ENCODE results near the gene HOXD8.

HOXD8 gene

DNA sequence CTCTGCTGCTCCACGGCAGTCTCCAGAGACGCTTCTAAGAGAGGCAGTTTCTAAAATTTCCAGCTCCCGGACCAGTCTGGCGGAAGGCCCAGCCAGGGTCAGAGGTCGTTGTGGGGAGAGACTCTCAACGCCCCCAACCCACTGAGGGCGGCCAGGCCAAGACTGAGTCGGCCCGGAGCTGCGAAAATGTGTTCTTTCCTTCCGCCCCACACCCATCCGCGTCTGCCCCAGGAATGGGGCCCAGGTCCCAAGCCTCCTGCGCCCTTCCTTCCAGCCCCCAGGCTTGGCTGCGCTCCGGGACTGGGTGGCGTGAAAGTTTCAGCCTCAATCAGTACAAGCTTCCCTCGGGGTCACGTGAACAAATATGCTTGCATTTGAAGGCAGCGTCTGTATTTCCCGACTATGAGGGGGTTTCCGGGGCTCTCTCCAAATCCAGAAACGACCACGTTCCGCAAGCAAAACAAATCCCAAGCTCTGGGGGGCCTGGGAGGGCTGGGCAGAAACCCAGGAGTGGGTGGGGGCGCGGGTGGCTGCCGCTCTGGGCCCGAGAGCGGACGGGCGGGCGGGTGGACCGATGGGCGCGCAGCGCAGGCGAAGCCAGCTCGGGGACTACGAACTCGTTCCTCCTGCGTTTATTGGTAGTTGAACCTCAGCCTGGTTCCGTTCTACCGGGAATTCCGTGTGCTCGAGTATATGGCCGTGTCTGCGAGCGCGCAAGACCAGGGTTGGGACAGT lies 30.9 kb downstream of the HOXD8 start:
- no peak for DNase-seq (ENCODE audit: low spot score)

DNA sequence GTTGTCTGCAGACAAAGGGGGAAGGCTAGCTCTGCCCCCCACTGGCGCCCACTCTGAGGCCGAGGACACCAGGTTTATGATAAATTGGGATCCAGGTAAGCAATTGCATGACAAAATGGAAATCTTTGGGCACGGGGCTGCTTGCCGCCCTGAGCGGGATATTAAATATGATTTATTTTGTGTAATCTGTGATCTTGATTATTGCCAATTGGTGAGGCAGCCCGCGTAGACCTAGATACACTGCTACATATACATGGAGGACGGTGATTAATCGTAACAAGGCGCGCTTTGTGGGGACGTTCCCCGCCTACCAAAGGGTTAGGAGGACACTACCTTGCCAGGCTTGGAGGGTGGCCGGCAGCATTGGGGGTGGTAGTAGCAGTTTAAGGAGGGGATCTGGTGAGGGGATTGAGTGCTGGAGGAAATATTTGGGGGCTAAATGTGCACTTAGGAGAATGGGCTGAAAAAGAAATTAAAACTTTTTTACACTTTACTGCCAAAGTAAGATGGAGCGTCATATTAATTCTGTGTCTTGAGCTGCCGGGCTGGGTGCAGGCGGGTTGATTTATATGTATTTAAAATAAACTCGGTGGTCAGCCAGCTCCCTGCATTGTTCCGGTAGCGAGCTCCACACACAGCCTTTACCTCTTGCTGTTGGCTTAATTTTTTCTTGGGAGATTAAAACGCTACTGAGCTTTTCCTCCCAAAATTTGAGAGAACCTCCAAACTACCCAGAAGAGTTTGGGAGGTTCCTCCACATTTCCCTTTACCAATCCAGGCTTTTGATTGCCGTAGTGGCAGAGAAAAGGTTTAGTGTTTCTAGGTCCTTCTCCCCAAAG lies 31.7 kb downstream of the HOXD8 start:
- DNase-seq (ENCODE audit: low spot score), result no peak

DNA sequence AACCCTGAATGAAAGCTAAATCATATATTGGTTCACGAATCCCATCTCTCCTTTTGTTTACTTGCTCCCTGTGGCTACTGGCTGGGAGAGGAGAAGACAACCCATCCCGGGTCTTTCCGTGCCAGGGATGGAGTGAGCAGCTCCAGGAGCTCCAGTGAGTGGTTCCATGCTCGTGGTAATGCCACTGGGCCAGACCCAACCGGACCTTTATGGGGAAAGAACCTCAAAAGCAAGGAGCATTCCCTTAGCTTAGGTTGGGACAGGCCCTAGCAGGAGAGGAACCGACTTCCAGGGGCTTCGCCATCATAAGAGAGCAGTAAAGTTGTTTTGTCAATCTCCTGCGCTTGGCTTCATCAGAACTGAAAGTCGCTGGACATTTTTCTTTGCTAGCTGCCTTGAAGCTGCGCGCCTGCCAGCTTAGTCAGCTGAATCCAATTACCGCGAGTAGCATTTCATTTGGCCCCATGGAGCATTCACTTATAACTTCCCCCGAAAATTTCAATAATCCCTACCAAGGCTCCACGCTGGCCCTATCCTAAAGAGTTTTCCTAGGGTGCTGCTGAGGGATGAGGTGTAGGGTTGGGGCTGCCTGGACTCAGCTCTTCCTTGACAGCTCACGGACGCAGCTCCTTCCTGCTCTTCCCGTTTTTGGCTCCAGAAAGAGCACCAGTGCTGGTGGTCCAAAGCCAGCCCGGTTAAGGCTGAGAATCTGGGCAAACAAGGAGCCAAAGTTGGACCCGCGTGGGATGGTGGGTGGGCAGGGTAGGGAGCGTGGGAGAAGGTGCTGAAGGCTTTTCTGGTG lies 32.5 kb downstream of the HOXD8 start:
- DNase-seq (ENCODE audit: low spot score), result no peak

DNA sequence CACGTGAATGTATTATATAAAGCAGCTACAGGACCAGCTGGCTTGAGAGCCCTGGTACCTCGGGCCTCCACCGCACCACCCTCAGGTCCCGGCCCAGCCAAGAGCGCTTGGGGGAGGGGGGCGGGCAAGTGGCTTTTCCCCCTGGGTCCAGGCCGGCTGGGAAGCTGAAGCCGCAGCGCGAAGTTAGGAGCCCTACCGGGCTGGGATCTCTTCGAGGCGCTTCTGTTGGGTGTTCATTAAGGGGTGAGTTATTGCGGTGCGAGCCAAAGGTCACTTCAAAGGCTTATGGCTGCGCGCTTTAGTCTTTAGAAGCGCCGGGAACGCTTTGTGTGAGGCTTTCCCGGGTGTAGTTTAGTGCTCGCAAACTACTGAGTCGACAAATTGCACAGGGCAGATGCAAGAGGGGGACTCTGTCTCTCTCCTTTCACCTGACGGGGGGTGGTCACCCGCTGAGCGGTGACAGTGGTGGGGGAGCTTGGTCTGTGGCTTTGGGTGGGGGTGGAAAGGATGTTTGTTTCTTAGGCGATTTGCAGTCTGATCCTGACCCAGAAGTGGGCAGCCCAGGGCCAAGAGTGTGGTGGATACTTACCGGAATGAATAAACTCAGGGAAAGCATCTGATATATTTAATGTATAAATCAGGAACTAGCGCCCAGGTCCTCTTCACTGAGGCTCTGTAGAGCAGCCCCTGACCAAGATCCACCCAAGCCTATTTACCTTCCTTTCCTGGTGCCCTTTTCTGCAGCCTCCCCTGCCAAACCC lies 33.6 kb downstream of the HOXD8 start:
- no peak for DNase-seq (ENCODE audit: low spot score)

DNA sequence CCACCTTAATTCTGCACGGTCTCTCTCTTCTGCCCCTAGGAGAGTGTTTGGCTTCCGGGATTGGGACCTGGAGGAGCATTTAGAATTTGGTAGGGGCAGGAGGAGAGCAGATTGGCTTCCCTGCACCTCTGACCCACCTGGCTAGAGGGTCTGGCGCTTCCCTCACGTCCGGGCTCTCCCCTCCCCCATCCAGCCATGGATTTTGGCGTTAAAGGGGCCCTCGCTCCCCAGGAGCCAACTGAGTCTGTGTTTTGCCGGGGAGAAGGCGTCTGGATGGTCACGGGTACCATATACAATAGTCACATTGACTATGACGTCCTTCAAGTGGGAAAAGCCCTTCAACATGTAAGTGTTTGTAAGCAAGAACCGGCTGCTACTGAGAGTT lies 34.2 kb downstream of the HOXD8 start:
- no peak for DNase-seq (ENCODE audit: low spot score)

DNA sequence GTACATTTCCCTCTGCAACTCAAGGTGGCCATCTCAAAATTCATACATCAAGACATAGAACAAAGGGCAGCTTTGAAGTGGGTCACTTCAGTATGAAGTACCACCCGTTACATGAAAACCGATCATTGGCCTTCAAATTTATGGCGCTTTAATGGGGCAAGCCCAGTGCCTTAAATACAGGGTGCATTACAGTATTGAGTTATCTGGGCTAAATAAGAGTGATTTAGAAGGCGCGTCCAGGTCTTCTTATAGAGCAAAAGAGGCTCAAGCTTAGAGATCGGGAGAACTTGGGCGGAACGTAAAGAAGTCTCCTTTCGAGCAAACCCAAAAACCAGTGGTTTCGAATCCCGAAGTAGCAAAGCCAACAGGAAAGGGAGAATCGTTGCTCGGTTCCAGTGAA lies 34.7 kb downstream of the HOXD8 start:
- DNase-seq (ENCODE audit: low spot score), result no peak

DNA sequence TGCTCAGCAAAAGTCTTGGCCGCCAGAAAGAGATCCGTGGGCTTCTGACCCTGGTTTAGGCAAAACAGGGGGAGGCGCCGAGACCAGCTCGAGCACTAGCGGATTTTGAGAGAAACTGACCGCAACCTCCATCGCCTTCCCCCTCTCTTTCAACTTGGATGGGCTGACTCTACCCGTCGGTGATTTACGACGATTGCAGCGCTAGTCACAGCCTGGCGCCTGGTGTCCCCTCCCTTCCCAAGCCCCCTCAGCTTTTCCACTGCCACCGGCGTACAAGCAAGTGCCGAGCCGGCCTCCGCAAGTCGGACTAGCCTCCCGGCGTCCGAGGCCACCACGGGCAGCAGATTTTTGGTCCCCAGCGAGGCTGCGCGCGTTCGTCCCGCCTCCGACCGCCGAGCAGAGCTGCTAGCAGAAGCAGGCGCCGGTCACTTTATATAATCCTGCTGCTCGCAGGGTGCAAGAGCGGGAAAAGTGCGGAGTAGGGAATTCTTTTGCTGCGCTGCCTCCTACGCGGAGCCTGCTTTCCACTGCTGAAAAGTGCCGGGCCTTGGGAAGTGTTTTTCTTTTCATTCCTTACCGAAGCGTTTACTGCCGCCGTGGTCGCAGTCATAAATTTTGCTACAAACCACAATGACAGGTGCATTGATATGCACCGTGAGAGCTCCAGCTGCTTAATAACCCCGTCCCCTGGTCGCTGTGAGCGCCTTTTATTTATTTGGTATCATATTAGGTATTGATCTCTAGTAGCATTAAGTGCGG lies 35.3 kb downstream of the HOXD8 start:
- no peak for DNase-seq (ENCODE audit: low spot score)

DNA sequence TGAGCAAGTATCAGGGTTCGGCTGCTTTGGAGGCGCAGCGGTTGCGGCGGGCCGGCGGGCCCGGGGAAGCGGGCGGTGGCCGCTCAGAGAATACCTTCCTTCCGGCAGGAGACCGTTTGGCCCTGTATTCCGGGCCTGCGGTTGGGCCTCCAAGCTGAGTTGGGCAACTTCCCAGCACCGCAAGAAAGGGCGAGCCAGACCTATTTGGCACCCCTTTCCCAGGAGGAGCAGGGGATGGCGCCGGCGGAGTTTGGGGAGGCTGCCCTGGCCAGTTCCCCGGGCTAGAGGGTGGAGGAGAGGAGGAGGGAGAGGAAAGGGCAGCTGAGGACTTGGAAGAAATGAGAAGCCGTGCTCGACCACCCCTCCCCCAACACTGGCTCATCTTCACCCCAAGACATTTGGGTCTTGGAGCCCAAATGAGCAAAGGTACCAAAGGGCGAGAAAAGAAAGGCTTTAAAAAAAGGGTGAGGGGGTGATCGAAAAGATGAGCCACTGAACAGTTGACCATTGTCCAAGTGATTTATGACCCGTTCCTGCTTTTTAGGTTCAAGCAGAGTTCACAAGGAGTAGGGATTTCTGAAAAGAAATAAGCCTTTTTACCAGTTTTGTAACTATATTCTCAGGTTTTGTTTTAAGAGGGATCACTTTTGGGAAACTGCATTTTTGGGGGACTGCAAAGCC lies 36.0 kb downstream of the HOXD8 start:
- DNase-seq (ENCODE audit: low spot score), result no peak

DNA sequence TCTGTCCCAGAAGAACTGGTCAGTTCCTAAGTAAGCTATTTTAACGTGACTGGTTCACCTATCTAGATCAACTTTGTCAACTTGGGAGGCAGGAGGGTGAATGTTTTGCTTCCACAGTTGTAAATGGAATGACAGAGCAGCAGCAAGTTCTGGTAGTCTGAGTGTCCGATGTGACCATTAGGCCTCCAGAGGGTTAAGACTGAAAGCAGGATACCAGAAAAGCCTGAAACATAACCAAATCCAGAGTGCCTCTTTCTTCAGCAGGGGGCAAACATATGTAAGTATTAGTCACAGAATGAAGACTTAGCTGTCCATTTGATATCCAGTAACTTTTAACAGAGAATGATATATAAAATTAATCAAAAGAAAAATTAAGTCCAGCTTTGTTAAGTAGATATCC lies 36.8 kb downstream of the HOXD8 start:
- no peak for DNase-seq (ENCODE audit: low spot score)

DNA sequence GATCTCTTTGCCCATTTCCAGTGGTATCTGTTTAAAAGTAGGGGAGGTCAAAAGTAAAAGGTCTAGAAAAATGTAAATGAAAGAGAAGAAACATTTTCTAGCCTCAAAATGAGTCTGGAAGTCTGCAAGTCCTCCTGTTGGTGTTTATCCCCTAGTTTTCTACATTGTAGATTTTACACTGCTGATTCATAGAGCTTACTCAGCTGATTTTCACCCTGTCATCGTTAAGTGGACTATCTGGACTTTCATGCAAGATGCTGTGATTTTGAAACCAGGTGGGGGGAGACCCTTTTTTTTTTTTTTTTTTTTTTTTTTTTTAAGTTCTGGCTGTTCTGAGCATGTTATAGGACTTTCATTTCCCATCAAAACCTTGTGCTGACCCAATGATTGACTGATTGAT lies 37.9 kb downstream of the HOXD8 start:
- DNase-seq (ENCODE audit: low spot score), result no peak

DNA sequence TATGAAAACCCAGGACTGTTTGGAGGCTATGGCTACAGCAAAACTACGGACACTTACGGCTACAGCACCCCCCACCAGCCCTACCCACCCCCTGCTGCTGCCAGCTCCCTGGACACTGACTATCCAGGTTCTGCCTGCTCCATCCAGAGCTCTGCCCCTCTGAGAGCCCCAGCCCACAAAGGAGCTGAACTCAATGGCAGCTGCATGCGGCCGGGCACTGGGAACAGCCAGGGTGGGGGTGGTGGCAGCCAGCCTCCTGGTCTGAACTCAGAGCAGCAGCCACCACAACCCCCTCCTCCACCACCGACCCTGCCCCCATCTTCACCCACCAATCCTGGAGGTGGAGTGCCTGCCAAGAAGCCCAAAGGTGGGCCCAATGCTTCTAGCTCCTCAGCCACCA lies 39.7 kb downstream of the HOXD8 start:
- no peak for DNase-seq (ENCODE audit: low spot score)

DNA sequence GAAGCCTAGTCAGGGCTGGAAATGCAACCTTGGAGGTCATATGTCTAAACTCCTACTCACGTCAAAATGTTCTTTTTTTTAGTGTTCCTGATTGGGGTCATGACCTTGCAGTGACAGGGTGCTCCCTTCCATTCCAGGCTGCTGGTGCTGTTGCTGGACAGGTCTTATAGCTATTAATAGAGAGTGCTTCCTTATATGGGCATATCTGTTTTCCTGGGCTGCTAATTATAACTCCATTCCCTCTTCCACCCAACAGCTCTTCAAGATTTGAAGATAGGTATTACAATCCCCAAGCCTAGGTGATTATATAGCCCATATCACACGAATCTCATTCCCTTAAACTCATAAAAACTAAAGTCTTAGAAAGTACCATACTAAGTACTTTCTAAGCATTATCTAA lies 40.2 kb downstream of the HOXD8 start:
- no peak for DNase-seq (ENCODE audit: low spot score)

DNA sequence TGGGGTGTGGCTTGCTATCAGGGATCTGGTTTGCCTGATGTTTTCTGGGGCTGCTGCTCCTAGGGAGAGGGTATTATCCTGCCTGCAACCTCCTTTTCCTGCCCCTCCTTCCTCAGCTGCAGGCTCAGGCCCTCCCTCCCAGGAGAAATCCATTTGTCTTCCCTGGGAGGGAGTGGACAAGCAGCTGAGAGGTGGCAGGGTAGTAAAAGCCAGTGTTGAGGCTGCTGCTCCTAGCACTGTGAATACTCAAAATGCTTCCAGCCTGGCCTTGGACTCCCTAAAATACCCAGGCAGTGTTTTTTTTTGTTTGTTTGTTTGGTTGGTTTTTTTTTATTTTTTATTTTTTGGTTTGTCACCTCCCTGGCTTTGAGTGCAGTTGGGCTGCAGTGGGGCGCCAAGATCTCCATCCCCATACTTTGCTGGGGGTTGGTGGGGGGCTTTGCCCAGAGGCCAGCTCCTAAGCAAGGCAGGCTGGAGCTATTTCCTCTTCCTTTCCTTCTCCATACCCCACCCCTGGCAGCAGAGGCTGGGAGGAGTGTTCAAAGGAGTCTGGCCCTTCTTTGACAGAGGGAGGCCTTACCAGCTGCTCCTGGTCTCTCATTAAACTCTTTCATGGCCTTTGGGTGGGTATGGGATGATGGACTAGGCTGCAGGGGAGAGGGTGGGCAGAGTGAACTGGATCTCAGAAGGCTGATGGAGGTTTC lies 41.2 kb downstream of the HOXD8 start:
- DNase-seq (ENCODE audit: low spot score), result no peak

DNA sequence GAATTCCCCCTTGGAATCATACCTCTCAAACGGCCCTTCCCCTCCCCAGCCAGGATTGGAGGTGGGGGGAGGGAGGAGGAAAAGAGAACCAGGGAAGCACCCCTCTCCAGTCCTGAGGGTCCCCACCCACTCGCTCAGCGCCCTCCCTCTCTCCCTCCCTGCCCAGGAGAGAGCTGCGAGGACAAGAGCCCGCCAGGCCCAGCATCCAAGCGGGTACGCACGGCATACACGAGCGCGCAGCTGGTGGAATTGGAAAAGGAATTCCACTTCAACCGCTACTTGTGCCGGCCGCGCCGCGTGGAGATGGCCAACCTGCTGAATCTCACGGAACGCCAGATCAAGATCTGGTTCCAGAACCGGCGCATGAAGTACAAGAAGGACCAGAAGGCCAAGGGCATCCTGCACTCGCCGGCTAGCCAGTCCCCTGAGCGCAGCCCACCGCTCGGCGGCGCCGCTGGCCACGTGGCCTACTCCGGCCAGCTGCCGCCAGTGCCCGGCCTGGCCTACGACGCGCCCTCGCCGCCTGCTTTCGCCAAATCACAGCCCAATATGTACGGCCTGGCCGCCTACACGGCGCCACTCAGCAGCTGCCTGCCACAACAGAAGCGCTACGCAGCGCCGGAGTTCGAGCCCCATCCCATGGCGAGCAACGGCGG lies 42.0 kb downstream of the HOXD8 start:
- DNase-seq (ENCODE audit: low spot score), result no peak

DNA sequence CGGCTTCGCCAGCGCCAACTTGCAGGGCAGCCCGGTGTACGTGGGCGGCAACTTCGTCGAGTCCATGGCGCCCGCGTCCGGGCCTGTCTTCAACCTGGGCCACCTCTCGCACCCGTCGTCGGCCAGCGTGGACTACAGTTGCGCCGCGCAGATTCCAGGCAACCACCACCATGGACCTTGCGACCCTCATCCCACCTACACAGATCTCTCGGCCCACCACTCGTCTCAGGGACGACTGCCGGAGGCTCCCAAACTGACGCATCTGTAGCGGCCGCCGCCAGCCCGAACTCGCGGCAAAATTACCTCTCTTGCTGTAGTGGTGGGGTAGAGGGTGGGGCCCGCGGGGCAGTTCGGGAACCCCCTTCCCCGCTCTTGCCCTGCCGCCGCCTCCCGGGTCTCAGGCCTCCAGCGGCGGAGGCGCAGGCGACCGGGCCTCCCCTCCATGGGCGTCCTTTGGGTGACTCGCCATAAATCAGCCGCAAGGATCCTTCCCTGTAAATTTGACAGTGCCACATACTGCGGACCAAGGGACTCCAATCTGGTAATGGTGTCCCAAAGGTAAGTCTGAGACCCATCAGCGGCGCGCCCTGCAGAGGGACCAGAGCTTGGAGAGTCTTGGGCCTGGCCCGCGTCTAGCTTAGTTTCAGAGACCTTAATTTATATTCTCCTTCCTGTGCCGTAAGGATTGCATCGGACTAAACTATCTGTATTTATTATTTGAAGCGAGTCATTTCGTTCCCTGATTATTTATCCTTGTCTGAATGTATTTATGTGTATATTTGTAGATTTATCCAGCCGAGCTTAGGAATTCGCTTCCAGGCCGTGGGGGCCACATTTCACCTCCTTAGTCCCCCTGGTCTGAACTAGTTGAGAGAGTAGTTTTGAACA lies 42.7 kb downstream of the HOXD8 start:
- no peak for DNase-seq (ENCODE audit: low spot score)

DNA sequence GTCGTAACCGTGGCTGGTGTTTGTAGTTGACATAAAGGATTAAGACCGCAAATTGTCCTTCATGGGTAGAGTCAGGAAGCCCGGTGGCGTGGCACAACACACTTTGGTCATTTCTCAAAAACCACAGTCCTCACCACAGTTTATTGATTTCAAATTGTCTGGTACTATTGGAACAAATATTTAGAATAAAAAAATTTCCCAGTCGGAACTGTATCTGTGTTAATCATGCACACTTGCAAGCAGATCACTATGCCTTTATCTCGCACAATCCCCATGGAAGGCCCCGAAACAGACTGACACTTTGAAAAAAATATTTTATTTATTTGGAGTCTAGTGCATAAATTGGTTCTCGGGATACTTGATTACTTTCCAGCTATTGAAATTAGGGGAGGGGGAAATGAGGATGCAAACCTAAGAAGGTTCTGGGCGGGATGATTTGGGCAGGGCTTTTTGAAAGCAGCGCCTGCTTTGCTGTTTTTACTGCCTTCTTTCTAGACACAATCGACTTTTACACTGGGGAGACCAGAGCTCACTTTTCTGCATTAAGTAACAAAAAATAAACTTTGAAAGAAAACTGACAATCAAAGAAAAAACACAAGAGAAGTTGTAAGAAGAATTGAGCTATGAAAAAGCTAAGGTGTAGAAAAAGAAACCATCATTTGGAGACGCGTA lies 43.5 kb downstream of the HOXD8 start:
- DNase-seq (ENCODE audit: low spot score), result no peak

DNA sequence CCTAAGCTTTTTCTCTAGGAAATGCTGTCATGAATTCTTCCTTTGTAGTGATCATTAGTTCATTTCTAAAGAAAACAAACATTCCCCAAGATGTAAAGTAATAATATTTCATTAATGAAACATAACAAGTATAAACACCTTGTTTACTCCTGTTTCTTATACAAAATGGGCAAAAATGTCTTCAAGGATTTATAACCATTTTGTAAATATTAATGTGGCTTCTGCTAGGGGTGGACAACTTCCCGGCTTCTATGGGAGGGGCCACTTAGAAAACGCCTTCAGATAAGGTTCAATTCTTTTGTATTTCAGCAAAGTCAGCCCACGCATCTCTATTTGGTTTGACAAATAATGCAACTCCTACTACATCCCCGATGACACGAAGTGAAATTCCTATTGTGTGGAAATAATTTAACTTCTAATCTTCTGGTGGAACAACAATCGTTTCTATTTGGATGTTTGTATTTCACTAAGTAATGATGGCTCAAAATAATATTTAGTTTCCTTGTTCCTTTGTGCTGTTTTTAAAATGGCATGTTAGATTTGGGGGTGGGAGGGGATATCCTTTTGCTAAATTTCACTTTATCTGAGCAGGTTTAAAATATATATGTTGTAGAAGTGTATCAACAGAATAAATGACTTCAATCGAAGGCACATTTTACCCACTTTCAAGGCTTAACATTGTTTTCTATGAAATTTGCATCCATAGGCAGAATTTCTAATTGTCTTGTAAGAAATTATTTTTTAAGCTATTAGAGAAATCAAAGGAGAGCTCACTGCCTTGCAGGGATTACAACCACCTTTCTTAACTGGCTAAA lies 44.3 kb downstream of the HOXD8 start:
- no peak for DNase-seq (ENCODE audit: low spot score)
